ENCODE data around the gene RSPO4.

The RSPO4 gene

DNA sequence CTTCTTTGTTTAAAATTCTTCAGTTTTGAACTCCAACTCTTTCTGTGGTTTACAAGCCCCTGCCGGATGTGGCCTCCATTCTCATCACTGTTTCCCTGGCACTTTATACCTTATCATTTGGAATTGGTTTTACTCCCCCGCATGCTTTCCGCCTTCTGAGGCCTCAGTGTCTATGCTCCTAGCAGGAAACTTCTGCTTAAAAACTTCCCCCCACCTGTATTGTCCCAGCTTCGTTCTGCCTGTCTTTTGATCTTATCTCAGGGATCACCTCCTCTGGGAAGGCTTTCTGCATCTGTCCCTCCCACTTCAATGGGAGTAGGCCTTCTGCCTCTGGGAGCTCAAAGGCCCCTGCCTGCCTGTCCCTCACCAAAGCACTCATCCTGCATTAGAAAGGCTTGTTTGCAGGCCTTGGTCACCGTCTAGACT, 82.6 kb downstream of the RSPO4 start:
- Histone ChIP-seq H3K4me3 (ENCODE audit: extremely low read depth, insufficient read depth, low read length, poor library complexity, severe bottlenecking) (no peak overlapping the region), H3K36me3 (ENCODE audit: control insufficient read depth, insufficient read depth, low read length) (no peaks in the 10 kb centered on the region), H3K4me1 (ENCODE audit: control insufficient read depth, insufficient read depth, low read length, poor library complexity, severe bottlenecking) (peaks cover 10% of the 10 kb centered on the region), H3K27ac (ENCODE audit: low read depth, low read length, severe bottlenecking) (no peak overlapping the region), H3K9me3 (ENCODE audit: control insufficient read depth, low read length) (no peaks in the 10 kb centered on the region)
- whole genome bisulfite sequencing, 2 experiments (ENCODE audit: insufficient coverage in 2 of 2) = 59 to 65% methylated on average over 5 of the region's 5 CpGs

DNA sequence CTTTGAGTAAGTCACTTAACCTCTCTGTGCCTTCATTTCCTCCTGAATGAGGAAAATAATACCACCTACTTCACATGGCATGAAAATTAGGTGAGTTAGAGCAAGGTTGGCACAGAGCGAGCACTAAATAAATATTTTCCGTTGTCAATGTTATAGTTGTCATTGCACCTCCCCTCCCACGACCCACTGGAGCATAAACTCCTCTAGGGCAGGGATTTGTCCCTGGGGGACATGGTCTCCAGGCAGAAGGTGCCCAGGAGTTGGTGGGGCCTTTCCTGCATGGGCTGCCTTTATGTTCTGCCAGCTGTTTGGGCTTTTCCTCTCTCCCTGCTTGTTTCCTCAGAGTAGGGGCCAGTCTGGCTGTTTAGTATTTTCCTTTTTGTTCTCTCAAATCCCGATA, 84.7 kb downstream of the RSPO4 start:
- 85 to 100% methylated on average over 1 to 2 of the region's 4 CpGs for WGBS, 2 experiments (ENCODE audit: insufficient coverage in 2 of 2)
- H3K4me3 ChIP-seq (ENCODE audit: extremely low read depth, insufficient read depth, low read length, poor library complexity, severe bottlenecking) = no peak overlapping the region
- peaks cover 10% of the 10 kb centered on the region for H3K4me1 ChIP-seq (ENCODE audit: control insufficient read depth, insufficient read depth, low read length, poor library complexity, severe bottlenecking)
- no peaks in the 10 kb centered on the region for H3K36me3 ChIP-seq (ENCODE audit: control insufficient read depth, insufficient read depth, low read length)
- H3K27ac ChIP-seq (ENCODE audit: low read depth, low read length, severe bottlenecking) = no peak overlapping the region
- H3K9me3 ChIP-seq (ENCODE audit: control insufficient read depth, low read length) = no peaks in the 10 kb centered on the region

DNA sequence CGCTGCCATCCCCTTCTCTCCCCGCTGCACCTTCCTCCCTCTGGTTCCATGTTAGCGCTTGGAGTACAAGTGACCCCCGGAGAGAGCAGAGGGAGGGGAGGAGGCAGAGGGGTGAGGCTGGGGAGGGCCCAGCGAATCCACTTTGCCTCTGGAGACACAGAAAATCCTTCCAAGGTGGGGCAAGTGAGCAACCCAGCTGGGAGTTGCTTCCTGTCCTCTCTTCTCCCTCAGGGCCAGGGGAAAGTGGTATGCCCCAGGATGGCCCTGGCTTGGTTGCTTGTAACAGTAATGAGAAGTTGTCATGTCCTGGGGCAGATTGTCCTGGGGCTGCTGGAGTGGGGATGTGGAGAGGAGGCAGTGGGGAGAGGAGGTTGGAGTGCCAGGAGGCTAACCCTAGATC, 85.3 kb downstream of the RSPO4 start:
- no peak overlapping the region for H3K4me3 ChIP-seq (ENCODE audit: extremely low read depth, insufficient read depth, low read length, poor library complexity, severe bottlenecking)
- H3K4me1 ChIP-seq (ENCODE audit: control insufficient read depth, insufficient read depth, low read length, poor library complexity, severe bottlenecking) = peaks cover 10% of the 10 kb centered on the region
- H3K36me3 ChIP-seq (ENCODE audit: control insufficient read depth, insufficient read depth, low read length) = no peaks in the 10 kb centered on the region
- WGBS, 2 experiments (ENCODE audit: insufficient coverage in 2 of 2) = 30% methylated on average over 3 of the region's 5 CpGs; no CpG with 5 or more reads in 1 of the 2 experiments
- H3K9me3 ChIP-seq (ENCODE audit: control insufficient read depth, low read length) = no peaks in the 10 kb centered on the region
- H3K27ac ChIP-seq (ENCODE audit: low read depth, low read length, severe bottlenecking) = no peak overlapping the region

DNA sequence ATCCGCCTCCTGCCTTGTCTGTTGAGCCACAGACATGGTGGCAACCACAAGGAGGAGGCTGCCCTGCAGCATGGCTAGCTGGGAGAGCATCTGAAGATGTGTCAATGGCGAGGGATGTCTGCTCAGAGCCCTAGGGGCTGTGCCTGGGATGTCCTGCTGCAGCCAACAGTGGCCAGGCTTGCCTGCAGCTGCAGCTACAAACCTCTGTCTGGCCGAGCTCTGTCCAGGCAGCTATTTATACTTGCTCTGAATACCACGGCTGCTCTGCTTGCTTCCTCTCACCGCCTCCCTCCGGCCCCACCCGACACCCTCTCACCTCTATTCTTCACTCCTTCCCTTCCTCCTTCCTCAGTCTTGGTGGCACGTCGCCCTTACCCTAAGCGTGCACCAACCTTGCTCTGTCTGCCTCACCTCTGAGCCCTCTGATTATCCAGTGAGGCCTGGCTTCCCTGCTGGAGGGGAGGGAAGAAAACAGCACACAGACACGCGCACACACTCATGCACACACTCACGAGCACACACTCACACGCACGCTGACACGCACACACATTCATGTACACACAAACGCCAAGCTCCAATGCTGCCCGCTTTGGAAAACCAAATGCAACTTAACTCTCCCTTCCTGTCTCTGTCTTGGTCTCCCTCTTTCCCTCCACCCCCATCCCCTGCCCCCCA, 85.8 kb downstream of the RSPO4 start, which contains the start of gene ANGPT4:
Gene ANGPT4, minus strand, starts transcription at position 210 of the 675 bp plus-strand sequence. Its CDS starts 120 bp downstream, at position 90.
- Histone ChIP-seq H3K4me3 (ENCODE audit: extremely low read depth, insufficient read depth, low read length, poor library complexity, severe bottlenecking) (no peak within 1 kb of the TSS), H3K4me1 (ENCODE audit: control insufficient read depth, insufficient read depth, low read length, poor library complexity, severe bottlenecking) (peaks cover 10% of the 10 kb centered on the region), H3K9me3 (ENCODE audit: control insufficient read depth, low read length) (no peaks in the 10 kb centered on the region), H3K27ac (ENCODE audit: low read depth, low read length, severe bottlenecking) (no peak within 1 kb of the TSS), H3K36me3 (ENCODE audit: control insufficient read depth, insufficient read depth, low read length) (no peaks in the 10 kb centered on the region)
- WGBS, 2 experiments (ENCODE audit: insufficient coverage in 2 of 2) = 57 to 80% methylated on average over 6 to 12 of the region's 18 CpGs

DNA sequence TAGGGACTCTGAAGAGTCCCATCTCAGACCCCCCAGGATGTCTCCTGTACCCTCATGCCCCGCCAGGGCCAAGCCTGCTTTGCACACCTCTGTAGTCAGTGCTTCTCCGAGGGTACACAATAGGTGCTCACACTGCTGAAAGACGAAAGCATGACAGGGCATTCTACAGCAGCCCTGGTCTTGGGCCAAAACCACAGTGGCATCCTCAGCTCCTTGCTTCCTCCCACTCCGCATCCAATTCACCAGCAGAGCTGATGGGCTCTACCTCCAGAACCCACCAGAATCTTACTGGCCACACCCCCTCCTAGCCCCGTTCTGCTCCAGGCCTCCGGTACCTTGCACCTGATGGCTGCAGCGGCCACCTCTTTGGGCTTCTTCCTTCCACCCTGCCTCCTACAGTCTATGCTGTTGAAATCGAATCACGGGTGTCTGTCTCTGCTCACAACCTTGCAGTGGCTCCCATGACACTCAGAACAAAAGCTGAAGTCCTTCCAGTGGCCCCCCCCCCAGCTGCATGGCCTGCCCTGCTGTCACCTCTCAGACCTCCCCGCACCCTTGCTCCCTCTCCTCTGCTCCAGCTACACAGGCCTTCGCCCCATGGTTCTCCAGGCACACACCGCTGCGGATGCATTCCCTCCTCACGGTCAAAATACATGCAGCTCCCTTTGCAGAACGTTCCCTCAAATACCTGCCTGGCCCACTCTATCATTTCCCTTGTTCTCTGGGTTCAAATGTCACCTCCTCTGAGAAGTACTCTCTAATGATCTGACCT, 87.2 kb downstream of the RSPO4 start:
- Histone ChIP-seq H3K27ac (ENCODE audit: low read depth, low read length, severe bottlenecking) (no peak overlapping the region), H3K4me1 (ENCODE audit: control insufficient read depth, insufficient read depth, low read length, poor library complexity, severe bottlenecking) (peaks cover 17% of the 10 kb centered on the region), H3K36me3 (ENCODE audit: control insufficient read depth, insufficient read depth, low read length) (no peaks in the 10 kb centered on the region), H3K9me3 (ENCODE audit: control insufficient read depth, low read length) (no peaks in the 10 kb centered on the region), H3K4me3 (ENCODE audit: extremely low read depth, insufficient read depth, low read length, poor library complexity, severe bottlenecking) (no peak overlapping the region)
- WGBS, 2 experiments (ENCODE audit: insufficient coverage in 2 of 2) = 85 to 90% methylated on average over 14 of the region's 15 CpGs

DNA sequence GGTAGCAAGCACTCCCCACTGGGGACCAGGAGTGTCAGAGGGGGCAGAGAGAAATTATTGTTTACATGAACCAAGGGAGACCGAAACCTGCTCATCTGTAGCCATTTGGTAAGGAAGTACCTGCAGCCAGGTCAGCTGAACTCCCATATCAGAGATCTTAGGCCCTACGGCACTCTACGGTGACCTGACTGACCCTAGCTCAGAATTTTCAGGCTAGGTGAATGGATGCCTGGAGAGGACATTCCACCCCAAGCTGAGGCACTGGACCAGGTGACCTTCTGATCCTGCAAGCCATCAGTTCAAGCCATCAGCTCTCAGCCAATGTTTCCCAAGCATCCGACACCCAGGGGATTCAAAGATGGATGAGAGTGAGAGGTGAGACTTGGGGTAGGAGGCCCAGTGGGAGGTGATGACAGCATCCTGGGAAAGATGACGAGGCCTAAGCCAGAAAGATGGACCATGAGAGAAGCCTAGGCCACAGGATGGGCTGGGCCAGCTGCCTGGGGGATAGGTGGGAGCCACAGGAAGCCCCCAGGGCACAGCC, 88.7 kb downstream of the RSPO4 start:
- H3K4me3 ChIP-seq (ENCODE audit: extremely low read depth, insufficient read depth, low read length, poor library complexity, severe bottlenecking) = no peak overlapping the region
- H3K36me3 ChIP-seq (ENCODE audit: control insufficient read depth, insufficient read depth, low read length) = no peaks in the 10 kb centered on the region
- WGBS, 2 experiments (ENCODE audit: insufficient coverage in 2 of 2) = 88 to 95% methylated on average over 5 of the region's 5 CpGs
- H3K4me1 ChIP-seq (ENCODE audit: control insufficient read depth, insufficient read depth, low read length, poor library complexity, severe bottlenecking) = peaks cover 17% of the 10 kb centered on the region
- no peaks in the 10 kb centered on the region for H3K9me3 ChIP-seq (ENCODE audit: control insufficient read depth, low read length)
- H3K27ac ChIP-seq (ENCODE audit: low read depth, low read length, severe bottlenecking) = no peak overlapping the region

DNA sequence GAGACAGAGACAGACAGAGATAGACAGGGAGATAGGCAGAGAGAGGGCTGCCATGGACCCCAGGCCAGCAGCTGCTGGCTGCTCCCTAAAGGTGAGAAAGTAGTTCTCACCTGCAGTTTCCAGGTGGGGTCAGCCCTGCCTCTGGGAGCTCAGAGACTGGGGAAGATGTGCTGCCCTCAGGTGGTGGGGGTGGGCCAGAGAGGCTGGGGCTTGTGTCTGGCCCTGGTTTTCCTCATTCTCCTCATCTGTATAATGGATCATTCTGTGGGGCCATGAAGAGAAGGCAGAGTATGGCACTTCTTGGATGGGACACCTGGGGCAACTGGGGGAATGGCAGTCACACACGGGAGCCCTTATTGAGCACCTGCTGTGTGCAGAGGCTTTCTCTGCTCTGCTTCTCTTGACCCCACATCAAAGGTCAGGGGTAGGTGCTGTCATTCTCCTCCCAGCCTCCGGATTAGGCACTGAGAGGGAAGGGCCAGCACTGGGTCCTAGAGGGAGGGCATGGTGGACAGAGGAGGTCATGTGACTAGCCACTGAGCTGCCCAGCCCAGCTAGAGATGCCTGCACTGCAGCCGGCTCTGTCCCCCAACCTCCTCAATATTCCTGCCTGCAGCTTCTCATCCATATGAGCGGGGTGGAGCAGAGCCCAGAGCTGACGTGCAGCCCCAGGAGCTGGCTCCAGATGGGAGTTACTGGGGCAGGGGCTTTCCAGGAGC, 90.1 kb downstream of the RSPO4 start:
- 80 to 86% methylated on average over 1 to 4 of the region's 5 CpGs for WGBS, 2 experiments (ENCODE audit: insufficient coverage in 2 of 2)
- Histone ChIP-seq H3K4me3 (ENCODE audit: extremely low read depth, insufficient read depth, low read length, poor library complexity, severe bottlenecking) (no peak overlapping the region), H3K27ac (ENCODE audit: low read depth, low read length, severe bottlenecking) (no peak overlapping the region), H3K9me3 (ENCODE audit: control insufficient read depth, low read length) (no peaks in the 10 kb centered on the region), H3K36me3 (ENCODE audit: control insufficient read depth, insufficient read depth, low read length) (no peaks in the 10 kb centered on the region), H3K4me1 (ENCODE audit: control insufficient read depth, insufficient read depth, low read length, poor library complexity, severe bottlenecking) (peaks cover 17% of the 10 kb centered on the region)

DNA sequence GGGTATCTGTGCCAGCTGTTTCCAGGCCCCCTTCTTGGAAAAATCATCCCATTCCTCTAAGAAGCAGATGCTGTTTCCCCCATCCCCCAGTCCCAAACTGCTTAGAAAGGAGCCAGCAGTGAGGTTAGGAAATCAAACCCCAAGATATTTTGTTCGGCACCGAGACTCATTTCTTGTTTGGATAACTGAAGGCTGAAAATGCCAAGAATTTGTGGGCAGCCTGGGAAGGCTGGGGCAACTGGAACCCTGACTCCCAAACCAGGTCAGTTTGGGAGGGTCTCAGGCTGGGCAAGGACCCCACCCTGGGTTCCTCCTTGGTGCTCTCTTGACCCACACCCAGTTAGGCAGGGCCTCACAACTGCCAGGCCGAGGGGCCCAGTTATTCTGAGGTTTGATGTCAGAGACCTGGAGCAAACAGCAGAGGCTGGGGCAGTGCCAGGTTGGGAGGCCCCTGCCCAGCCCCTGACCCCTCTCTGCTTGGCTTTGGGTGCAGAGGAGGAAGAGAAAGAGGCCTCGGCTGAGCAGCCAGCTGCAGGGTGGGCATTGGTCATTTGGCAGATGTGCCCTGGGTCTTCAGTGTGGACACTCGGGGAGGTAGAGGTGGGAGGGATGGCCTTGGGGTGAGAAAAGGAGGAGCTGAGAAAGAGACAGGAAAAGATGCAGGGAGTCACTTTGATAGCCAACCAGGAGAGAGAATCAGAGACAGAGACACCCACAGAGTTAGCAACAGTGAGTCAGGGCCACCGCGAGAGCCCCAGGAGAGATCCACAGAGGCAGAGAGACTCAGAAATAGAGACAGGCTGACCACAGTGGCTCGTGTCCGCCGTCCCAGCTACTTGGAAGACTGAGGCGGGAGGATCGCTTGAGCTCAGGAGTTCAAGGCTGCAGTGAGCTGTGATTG, 91.0 kb downstream of the RSPO4 start:
- WGBS, 2 experiments (ENCODE audit: insufficient coverage in 2 of 2) = 84 to 86% methylated on average over 11 to 12 of the region's 12 CpGs
- Histone ChIP-seq H3K27ac (ENCODE audit: low read depth, low read length, severe bottlenecking) (no peak overlapping the region), H3K4me1 (ENCODE audit: control insufficient read depth, insufficient read depth, low read length, poor library complexity, severe bottlenecking) (peaks cover 12% of the 10 kb centered on the region), H3K9me3 (ENCODE audit: control insufficient read depth, low read length) (no peaks in the 10 kb centered on the region), H3K4me3 (ENCODE audit: extremely low read depth, insufficient read depth, low read length, poor library complexity, severe bottlenecking) (no peak overlapping the region), H3K36me3 (ENCODE audit: control insufficient read depth, insufficient read depth, low read length) (no peaks in the 10 kb centered on the region)

DNA sequence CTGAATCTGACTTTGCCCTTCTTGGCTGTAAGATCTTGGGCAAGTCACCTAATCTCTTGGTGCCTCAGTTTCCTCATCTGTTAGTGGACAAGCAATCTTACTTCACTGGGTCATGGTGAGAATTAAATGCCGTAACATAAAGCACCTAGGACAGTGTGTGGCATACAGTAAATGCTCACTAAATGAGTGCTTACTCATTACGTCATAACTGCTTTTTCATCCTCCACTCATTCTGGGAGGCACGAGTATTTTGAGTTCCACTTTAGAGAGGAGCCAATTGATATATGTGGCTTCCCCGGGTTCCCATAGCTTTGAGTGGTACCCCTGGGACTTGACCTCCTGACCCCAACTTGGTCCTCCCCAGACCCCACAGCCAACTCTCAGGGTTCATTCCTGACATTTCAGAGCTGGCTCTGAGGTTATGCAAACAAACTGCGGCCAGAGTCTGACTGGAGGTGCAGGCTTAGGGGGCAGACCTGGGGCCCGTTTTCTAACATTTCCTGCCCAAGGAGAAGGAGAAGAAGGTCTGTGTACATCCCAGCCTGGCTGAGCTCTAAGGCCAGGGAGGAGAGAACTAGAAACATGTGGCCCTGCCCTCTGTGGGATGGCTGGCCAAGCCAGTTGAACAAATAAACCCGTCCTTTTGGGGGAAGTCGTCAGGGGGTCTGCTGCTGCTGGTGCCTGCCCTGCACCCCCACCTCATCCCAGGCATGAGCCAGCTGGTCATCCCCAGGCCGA, 91.8 kb downstream of the RSPO4 start:
- H3K4me3 ChIP-seq (ENCODE audit: extremely low read depth, insufficient read depth, low read length, poor library complexity, severe bottlenecking) = no peak overlapping the region
- no peaks in the 10 kb centered on the region for H3K36me3 ChIP-seq (ENCODE audit: control insufficient read depth, insufficient read depth, low read length)
- H3K9me3 ChIP-seq (ENCODE audit: control insufficient read depth, low read length) = no peaks in the 10 kb centered on the region
- H3K4me1 ChIP-seq (ENCODE audit: control insufficient read depth, insufficient read depth, low read length, poor library complexity, severe bottlenecking) = peaks cover 6% of the 10 kb centered on the region
- no peak overlapping the region for H3K27ac ChIP-seq (ENCODE audit: low read depth, low read length, severe bottlenecking)
- WGBS, 2 experiments (ENCODE audit: insufficient coverage in 2 of 2) = 81 to 87% methylated on average over 7 to 9 of the region's 9 CpGs

Data from mesodermal cell (in vitro differentiated cells).